ENCODE results near the gene SLC37A3. TPM values are rescaled to one million over a fixed set of nuclear protein-coding genes. Genes with fewer than 3 reads are reported as not detected.

The SLC37A3 gene
- total and polyA plus RNA-seq, 2 experiments from 2014 or later, result 44.9 to 64.5 TPM

DNA sequence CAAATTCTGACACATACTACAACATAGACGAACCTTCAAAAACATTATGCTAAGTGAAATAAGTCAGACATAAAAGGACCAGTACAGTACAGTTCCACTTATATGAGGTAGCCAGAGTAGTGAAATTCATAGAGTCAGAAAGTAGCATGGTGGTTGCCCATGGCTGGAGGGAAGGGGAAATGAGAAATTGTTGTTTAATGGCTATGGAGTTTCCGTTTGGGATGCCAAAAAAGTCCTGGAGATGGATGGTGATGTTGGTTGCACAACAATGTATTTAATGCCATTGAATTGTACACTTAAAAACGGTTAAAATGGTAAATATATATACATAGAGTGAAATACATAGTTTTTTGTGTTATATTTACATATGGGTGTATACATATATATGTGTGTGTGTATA lies 2.1 kb upstream of the SLC37A3 start:
- Histone ChIP-seq H3K27ac (no peak overlapping the region), H2AFZ (no peak overlapping the region), H3K9me3 (ENCODE audit: low read depth) (no peaks in the 10 kb centered on the region), H3K4me1 (ENCODE audit: insufficient read depth) (peaks cover 6% of the 10 kb centered on the region), H3K36me3 (replicated peaks; ENCODE audit: insufficient read depth, low read depth) (no peaks in the 10 kb centered on the region), H3K4me2 (no peak overlapping the region), H3K9me2 (replicated peaks; ENCODE audit: insufficient read depth) (no peaks in the 10 kb centered on the region), H3K79me2 (peaks cover 21% of the 10 kb centered on the region), H3K27me3 (no peaks in the 10 kb centered on the region), H4K20me1 (ENCODE audit: insufficient read depth, poor library complexity, severe bottlenecking) (peaks cover 14% of the 10 kb centered on the region), H3K4me3 (no peak overlapping the region)
- no peak for DNase-seq (ENCODE audit: low spot score)
- 85% methylated on average over 3 of the region's 3 CpGs for WGBS (ENCODE audit: low lambda C conversion rate, missing lambda C conversion rate)
- TF ChIP-seq EZH2 (IDR thresholded peaks at IDR 0.05; ENCODE audit: borderline replicate concordance) (no peak), EZH2phosphoT487 (IDR thresholded peaks at IDR 0.05; ENCODE audit: low read depth, severe bottlenecking, unreplicated experiment) (no peak)
- TF ChIP-seq, protein P1, sequence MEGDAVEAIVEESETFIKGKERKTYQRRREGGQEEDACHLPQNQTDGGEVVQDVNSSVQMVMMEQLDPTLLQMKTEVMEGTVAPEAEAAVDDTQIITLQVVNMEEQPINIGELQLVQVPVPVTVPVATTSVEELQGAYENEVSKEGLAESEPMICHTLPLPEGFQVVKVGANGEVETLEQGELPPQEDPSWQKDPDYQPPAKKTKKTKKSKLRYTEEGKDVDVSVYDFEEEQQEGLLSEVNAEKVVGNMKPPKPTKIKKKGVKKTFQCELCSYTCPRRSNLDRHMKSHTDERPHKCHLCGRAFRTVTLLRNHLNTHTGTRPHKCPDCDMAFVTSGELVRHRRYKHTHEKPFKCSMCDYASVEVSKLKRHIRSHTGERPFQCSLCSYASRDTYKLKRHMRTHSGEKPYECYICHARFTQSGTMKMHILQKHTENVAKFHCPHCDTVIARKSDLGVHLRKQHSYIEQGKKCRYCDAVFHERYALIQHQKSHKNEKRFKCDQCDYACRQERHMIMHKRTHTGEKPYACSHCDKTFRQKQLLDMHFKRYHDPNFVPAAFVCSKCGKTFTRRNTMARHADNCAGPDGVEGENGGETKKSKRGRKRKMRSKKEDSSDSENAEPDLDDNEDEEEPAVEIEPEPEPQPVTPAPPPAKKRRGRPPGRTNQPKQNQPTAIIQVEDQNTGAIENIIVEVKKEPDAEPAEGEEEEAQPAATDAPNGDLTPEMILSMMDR (IDR thresholded peaks at IDR 0.05; ENCODE audit: poor library complexity), result no peak

DNA sequence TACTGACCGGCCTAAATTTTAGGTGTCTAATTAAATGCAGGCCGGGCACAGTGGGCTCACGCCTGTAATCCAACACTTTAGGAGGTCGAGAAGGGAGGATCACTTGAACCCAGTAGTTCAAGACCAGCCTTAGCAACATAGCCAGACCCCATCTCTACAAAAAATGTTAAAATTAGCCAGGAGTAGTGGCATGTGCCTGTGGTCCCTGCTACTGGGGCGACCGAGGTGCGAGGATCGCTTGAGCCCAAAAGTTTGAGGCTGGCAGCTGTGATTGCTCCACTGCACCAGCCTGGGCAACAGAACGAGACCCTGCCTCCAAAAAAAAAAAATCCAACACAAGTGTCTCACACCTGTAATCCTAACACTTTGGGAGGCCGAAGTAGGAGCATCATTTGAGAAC lies 491 bp upstream of the SLC37A3 start:
- no peak overlapping the region for H3K27ac ChIP-seq
- no peaks in the 10 kb centered on the region for H3K36me3 ChIP-seq (replicated peaks; ENCODE audit: insufficient read depth, low read depth)
- 87% methylated on average over 10 of the region's 10 CpGs for WGBS (ENCODE audit: low lambda C conversion rate, missing lambda C conversion rate)
- no peaks in the 10 kb centered on the region for H3K9me3 ChIP-seq (ENCODE audit: low read depth)
- H3K9me2 ChIP-seq (replicated peaks; ENCODE audit: insufficient read depth), result no peaks in the 10 kb centered on the region
- peaks cover 37% of the 10 kb centered on the region for H3K79me2 ChIP-seq
- peak overlapping the region; percentile 70 for H3K4me2 ChIP-seq
- H3K4me3 ChIP-seq, result no peak overlapping the region
- H3K4me1 ChIP-seq (ENCODE audit: insufficient read depth), result peaks cover 6% of the 10 kb centered on the region
- H3K27me3 ChIP-seq, result no peaks in the 10 kb centered on the region
- TF ChIP-seq EZH2phosphoT487 (IDR thresholded peaks at IDR 0.05; ENCODE audit: low read depth, severe bottlenecking, unreplicated experiment), result no peak
- TF ChIP-seq, protein P1 (IDR thresholded peaks at IDR 0.05; ENCODE audit: poor library complexity), result no peak
- no peak overlapping the region for H2AFZ ChIP-seq
- peaks cover 26% of the 10 kb centered on the region for H4K20me1 ChIP-seq (ENCODE audit: insufficient read depth, poor library complexity, severe bottlenecking)
- no peak for DNase-seq (ENCODE audit: low spot score)

DNA sequence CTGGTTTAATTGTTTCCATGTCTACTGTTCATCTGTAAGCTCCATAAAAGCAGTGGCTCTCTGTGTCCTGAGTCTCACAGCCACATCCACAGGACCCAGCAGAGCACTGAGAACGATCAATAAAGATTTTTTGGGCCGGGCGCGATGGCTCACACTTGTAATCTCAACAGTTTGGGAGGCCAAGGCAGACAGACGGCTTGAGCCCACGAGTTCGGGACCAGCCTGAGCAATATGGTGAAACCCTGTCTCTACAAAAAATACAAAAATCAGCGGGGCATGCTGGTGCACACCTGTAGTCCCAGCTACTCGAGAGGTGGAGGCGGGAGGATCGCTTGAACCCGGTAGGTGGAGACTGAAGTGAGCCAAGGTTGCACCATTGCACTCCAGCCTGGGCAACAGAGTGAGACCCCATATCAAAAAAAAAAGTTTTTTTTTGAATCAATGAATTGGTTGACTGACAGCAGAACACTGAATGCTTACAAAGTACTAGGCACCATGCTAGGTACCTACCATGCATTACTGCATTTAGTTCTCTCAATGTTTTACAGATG lies 4.5 kb downstream of the SLC37A3 start:
- H3K79me2 ChIP-seq, result peaks cover 85% of the 10 kb centered on the region
- H3K27ac ChIP-seq, result no peak overlapping the region
- TF ChIP-seq EZH2phosphoT487 (IDR thresholded peaks at IDR 0.05; ENCODE audit: low read depth, severe bottlenecking, unreplicated experiment), result no peak
- TF ChIP-seq, protein P1 (IDR thresholded peaks at IDR 0.05; ENCODE audit: poor library complexity), result no peak
- TF ChIP-seq EZH2 (IDR thresholded peaks at IDR 0.05; ENCODE audit: borderline replicate concordance), result no peak
- no peaks in the 10 kb centered on the region for H3K36me3 ChIP-seq (replicated peaks; ENCODE audit: insufficient read depth, low read depth)
- H3K4me1 ChIP-seq (ENCODE audit: insufficient read depth), result peaks cover 6% of the 10 kb centered on the region
- H3K4me2 ChIP-seq, result no peak overlapping the region
- H3K27me3 ChIP-seq, result no peaks in the 10 kb centered on the region
- H2AFZ ChIP-seq, result no peak overlapping the region
- no peaks in the 10 kb centered on the region for H3K9me3 ChIP-seq (ENCODE audit: low read depth)
- H3K9me2 ChIP-seq (replicated peaks; ENCODE audit: insufficient read depth), result no peaks in the 10 kb centered on the region
- no peak overlapping the region for H3K4me3 ChIP-seq
- no peak for DNase-seq (ENCODE audit: low spot score)
- WGBS (ENCODE audit: low lambda C conversion rate, missing lambda C conversion rate), result 96% methylated on average over 12 of the region's 12 CpGs
- H4K20me1 ChIP-seq (ENCODE audit: insufficient read depth, poor library complexity, severe bottlenecking), result peaks cover 66% of the 10 kb centered on the region
